ENCODE data around the gene PRKAA2. TPM values are rescaled to one million over a fixed set of nuclear protein-coding genes. Genes with fewer than 3 reads are reported as not detected.

PRKAA2 gene
- total RNA-seq, 1 experiment from 2014 or later = 0.05 TPM

DNA sequence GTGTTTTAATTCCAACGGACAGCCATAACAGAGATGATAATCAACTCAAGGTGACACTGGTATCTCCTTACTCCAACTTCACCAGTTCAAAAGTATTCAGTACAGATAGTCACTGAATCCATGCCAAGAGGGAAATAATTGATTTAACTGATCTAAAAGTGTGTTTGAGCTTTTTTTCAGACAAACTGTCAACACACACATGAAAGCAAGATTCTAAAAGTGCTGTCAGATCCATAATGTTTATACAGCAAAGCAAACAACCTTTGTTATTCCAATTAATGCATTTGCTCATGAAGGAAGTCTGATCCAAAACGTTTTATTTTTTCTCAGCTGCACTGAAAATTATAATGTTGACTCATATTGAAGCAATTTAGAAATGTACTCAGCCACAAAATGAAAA lies 5.9 kb upstream of the PRKAA2 start:
- peaks cover 2% of the 10 kb centered on the region; the same call in 1 of the 2 replicates for H3K4me1 ChIP-seq (replicated peaks)
- H3K4me3 ChIP-seq = no peak overlapping the region
- H3K27me3 ChIP-seq (replicated peaks) = peaks cover 10% of the 10 kb centered on the region
- no peaks in the 10 kb centered on the region for H3K36me3 ChIP-seq
- H3K27ac ChIP-seq = no peak overlapping the region
- no peaks in the 10 kb centered on the region for H3K9me3 ChIP-seq (replicated peaks)
- DNase-seq (ENCODE audit: low read depth in 1 of 2, low spot score in 2 of 2) = no peak

DNA sequence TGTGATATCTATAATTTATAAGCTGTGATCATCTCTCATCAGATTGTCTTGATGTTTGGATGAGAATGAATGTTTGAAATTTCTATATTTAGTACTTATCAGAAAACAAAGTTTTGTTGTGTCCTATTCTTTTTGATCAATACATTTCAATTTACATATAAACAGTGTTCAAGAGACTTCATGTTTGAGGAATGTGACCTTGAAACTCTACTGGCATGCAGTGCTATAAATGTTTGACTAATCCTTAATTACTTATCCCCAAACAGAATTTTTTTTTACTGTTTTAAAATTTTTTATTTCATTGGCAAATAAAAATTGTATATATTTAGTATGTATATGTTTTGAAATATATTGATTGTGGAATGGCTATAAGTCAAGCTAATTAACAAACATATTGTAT lies 1.5 kb upstream of the PRKAA2 start:
- H3K4me3 ChIP-seq = no peak overlapping the region

DNA sequence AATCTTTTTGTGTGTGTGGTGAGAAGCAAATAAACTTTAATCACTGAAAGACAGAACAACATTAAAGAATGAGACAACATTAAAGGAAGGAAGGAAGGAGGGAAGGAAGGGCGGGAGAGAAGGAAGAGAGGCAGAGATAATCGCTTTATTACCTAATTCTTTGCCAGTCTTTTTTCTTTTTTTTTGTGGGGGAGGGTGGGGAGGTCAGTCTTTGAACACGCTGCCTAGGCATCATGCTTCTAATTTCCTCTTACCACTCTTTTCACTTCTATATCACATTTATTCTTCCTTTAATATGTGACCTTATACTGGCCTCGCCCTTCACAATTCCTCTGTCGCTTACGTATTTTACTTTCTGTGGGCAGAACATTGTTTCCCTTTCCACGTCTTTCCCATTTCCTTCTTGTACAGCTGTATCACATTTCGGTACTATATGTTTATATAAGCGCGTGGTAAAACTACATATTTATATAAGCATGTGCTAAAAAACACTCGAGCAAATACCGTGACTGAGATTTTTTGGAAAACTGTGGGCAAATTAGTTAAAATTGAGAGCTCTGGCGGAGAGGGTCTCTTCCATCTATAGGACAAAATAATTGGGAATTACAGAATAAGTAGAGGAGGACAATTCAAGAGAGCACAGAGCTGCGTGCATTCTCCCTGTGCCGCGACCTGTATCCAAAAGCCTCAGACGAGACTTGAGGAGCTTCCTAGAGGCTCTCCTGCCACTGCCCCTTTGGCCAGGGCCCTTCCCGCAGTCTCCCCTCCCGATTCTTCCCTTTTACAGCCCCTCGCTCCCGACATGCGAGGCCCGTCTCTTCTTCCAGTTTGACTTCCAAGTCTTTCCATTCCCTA lies 823 bp upstream of the PRKAA2 start:
- peaks cover 16% of the 10 kb centered on the region for H3K4me1 ChIP-seq (replicated peaks)
- peaks cover 38% of the 10 kb centered on the region for H3K27me3 ChIP-seq (replicated peaks)
- peak overlapping the region; percentile 42 for H3K4me3 ChIP-seq
- DNase-seq (ENCODE audit: low read depth in 1 of 2, low spot score in 2 of 2) = peak in 1 of 2 experiments; percentile 14
- H3K9me3 ChIP-seq (replicated peaks) = no peaks in the 10 kb centered on the region
- no peak overlapping the region for H3K27ac ChIP-seq
- no peaks in the 10 kb centered on the region for H3K36me3 ChIP-seq

More for the DNA sequence above, 1.5 kb upstream of the PRKAA2 start:
- Histone ChIP-seq H3K27ac (no peak overlapping the region), H3K4me1 (replicated peaks) (peaks cover 16% of the 10 kb centered on the region), H3K36me3 (no peaks in the 10 kb centered on the region), H3K27me3 (replicated peaks) (peaks cover 38% of the 10 kb centered on the region), H3K9me3 (replicated peaks) (no peaks in the 10 kb centered on the region)
- no peak for DNase-seq (ENCODE audit: low read depth in 1 of 2, low spot score in 2 of 2)

DNA sequence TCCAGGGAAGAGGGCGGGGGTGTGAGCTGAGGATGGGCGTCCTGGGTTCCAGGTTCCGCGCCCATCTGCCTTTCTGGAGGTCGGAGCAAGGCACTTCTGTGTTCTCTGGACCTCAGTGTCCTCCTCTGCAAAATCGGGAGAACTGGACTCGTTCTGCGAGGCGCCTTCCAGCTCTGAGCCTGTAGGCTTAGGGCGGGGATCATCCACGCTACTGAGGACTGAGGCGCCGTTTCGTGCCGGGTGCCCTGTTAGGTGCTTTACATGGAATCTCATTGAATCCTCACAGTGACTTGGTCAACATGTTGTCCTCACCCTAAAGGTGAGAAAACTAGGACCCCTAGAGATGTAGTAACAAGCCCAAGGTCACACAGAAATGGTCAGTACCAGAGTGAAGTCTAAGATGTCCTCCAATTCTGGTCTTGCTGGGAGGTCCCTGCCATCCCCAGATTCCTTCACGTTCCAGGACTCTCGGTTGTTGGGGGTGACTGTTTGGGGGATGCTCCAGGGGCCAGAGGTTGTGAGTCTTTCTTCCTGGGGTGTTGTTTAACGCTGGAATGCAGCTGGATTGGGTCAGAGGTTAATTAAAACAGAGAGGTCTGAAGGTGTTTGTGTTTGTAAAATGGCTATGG lies 677 bp downstream of the PRKAA2 start:
- H3K4me1 ChIP-seq (replicated peaks) = peaks cover 16% of the 10 kb centered on the region
- H3K9me3 ChIP-seq (replicated peaks) = no peaks in the 10 kb centered on the region
- no peaks in the 10 kb centered on the region for H3K36me3 ChIP-seq
- DNase-seq (ENCODE audit: low read depth in 1 of 2, low spot score in 2 of 2) = no peak
- H3K27me3 ChIP-seq (replicated peaks) = peaks cover 38% of the 10 kb centered on the region
- no peak overlapping the region for H3K27ac ChIP-seq
- peak overlapping the region; percentile 42 for H3K4me3 ChIP-seq

DNA sequence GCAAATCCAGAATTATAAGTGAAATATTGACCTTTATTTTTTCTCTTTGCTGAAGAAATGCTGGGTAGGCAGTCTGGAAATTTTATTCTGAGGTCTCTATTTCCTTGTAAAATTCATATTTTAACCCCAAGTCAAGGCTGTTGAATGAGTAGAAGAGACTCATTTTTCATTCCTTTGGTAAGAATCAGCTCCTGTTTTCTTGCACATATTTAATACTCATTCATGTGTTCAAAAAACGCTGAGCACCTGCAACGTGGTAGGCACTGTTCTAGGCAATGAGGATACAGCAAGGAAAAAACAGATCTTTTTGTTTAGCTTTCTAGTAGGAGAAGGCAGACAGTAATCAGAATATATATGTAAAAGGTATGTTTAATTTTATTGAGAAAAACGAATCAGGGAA lies 1.5 kb downstream of the PRKAA2 start:
- Histone ChIP-seq H3K4me1 (replicated peaks) (peaks cover 16% of the 10 kb centered on the region), H3K27ac (no peak overlapping the region), H3K9me3 (replicated peaks) (no peaks in the 10 kb centered on the region), H3K36me3 (no peaks in the 10 kb centered on the region), H3K4me3 (no peak overlapping the region), H3K27me3 (replicated peaks) (peaks cover 38% of the 10 kb centered on the region)
- no peak for DNase-seq (ENCODE audit: low read depth in 1 of 2, low spot score in 2 of 2)

DNA sequence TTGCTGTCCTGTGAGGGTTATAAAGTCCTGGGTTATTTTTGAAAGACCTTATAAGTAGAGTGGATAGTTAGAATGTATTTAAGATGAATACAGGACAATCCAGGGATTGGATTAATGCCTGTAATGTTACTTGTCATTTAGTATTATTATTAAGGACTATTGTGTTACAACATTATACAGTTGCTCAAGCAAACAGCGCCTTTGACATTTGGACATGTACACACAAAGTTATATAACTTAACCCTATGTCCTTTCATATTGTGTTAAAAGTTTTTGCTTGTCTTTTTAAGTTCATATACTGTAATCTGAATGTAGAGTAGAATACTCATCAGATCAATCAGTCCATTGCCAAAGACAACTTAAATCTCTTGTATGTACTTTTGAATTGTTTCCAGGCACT lies 2.0 kb downstream of the PRKAA2 start:
- DNase-seq (ENCODE audit: low read depth in 1 of 2, low spot score in 2 of 2) = no peak
- Histone ChIP-seq H3K9me3 (replicated peaks) (no peaks in the 10 kb centered on the region), H3K27me3 (replicated peaks) (peaks cover 38% of the 10 kb centered on the region), H3K4me1 (replicated peaks) (peaks cover 16% of the 10 kb centered on the region), H3K36me3 (no peaks in the 10 kb centered on the region), H3K27ac (no peak overlapping the region), H3K4me3 (no peak overlapping the region)

DNA sequence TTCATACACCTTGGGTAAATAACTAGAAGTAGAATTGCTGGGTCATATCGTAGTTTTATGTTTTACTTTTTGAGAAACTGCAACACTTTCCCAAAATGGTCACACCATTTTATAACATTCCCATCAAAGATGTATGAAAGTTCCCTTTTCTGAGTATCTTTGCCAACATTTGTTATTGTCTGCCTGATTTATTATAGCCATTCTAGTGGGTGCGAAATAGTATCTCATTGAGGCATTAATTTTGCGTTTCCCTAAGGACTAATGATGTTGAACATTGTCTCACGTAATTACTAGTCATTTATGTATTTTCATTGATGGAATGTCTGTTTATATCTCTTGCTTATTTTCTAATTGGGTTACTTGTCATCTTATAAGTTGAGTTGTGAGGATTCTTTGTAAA lies 3.4 kb downstream of the PRKAA2 start:
- H3K4me3 ChIP-seq = no peak overlapping the region
- no peaks in the 10 kb centered on the region for H3K36me3 ChIP-seq
- peaks cover 34% of the 10 kb centered on the region for H3K27me3 ChIP-seq (replicated peaks)
- no peak overlapping the region for H3K27ac ChIP-seq
- DNase-seq (ENCODE audit: low read depth in 1 of 2, low spot score in 2 of 2) = no peak
- no peaks in the 10 kb centered on the region for H3K9me3 ChIP-seq (replicated peaks)
- H3K4me1 ChIP-seq (replicated peaks) = peaks cover 16% of the 10 kb centered on the region

DNA sequence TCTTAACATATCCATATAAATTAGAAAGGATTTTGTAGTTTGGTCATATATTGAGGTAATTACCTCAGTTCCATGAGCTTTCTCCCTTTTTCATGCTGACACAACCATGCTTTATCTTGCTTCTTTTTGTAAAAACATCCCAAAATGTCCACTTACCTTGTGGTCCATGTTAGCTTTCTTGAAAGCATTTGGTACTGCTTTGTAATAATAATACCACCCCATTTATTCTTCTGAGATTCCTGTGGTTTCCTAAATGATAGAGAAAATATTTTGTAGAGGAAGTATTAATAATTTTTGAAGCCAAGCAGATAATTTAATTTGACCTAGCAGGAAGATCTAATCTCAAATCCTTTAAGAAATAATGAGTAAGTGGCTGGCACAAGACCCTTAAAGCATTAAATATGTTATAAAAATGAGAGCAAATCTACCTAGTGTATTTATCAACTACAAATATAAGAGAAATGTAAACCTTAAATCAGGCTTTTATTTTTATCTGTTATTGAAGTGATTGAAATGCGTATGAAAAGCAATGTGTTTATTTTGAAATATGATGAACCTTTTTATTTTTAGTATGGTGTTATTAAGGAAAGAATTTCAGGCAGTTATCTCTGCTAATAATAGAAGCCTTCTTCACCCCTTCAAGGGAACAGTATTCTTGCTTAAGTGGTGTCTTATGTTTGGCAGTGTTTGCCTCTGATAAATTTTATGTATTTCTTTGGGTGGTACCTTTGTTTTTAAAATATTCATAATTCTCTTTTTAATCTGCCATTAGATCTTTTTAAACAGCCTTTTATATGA lies 9.2 kb downstream of the PRKAA2 start:
- no peak overlapping the region for H3K27ac ChIP-seq
- no peak for DNase-seq (ENCODE audit: low read depth in 1 of 2, low spot score in 2 of 2)
- H3K9me3 ChIP-seq (replicated peaks) = peaks cover 4% of the 10 kb centered on the region; the same call in 1 of the 2 replicates
- no peaks in the 10 kb centered on the region for H3K4me1 ChIP-seq (replicated peaks)
- H3K4me3 ChIP-seq = no peak overlapping the region
- no peaks in the 10 kb centered on the region for H3K36me3 ChIP-seq
- no peaks in the 10 kb centered on the region for H3K27me3 ChIP-seq (replicated peaks)

DNA sequence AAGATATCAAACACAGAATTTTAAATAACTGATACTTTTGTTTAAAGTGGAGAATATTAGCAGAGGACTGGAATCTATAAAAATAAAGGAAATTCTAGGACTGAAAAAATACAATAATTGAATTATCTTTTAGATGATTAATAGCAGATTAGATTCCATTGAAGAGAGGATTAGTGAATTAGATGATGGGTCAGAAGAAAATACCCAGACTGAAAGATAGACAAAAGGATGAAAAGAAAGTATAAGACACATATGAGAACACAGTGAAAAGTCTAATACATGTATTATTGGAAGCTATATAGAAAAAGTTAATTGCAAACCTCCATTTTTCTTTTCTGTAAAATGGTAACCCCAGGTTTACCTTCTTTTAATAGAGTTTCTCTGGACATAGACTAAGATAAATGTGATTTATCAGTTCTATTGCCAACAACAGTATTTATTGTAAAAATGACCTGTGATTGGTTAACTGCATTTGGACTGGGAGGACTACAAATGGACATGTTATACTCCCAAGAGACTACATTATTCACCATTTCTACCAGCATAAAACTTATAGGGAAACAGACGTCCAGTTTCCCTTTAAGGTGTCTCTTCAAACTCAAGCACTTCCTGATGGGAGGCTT lies 11.0 kb downstream of the PRKAA2 start:
- DNase-seq (ENCODE audit: low read depth in 1 of 2, low spot score in 2 of 2) = no peak
- H3K27me3 ChIP-seq (replicated peaks) = no peaks in the 10 kb centered on the region

DNA sequence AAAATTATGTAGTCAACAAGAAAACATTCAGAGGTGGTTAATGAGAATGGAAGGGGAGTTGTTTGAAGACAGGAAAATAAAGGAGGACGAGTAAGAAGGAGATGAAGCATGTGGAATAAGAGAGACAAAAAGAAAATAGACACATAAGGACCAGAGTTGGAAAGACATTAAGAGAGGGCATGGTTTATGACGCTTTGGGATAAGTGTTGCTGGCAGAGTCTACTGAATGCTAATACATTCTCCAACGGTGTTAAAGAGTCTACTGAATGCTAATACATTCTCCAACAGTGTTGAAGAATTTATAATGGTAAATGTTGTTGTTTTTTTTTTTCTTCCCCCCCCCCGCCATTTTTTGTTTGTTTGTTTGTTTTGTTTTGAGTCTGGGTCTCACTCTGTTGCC lies 13.1 kb downstream of the PRKAA2 start:
- H3K27ac ChIP-seq = no peak overlapping the region
- no peaks in the 10 kb centered on the region for H3K27me3 ChIP-seq (replicated peaks)
- no peak for DNase-seq (ENCODE audit: low read depth in 1 of 2, low spot score in 2 of 2)
- H3K9me3 ChIP-seq (replicated peaks) = peaks cover 4% of the 10 kb centered on the region; the same call in 1 of the 2 replicates
- no peaks in the 10 kb centered on the region for H3K36me3 ChIP-seq
- H3K4me3 ChIP-seq = no peak overlapping the region
- no peaks in the 10 kb centered on the region for H3K4me1 ChIP-seq (replicated peaks)

More for the DNA sequence above, 11.0 kb downstream of the PRKAA2 start:
- H3K36me3 ChIP-seq = no peaks in the 10 kb centered on the region
- no peak overlapping the region for H3K4me3 ChIP-seq
- H3K27ac ChIP-seq = no peak overlapping the region
- no peaks in the 10 kb centered on the region for H3K4me1 ChIP-seq (replicated peaks)
- H3K9me3 ChIP-seq (replicated peaks) = peaks cover 4% of the 10 kb centered on the region; the same call in 1 of the 2 replicates

DNA sequence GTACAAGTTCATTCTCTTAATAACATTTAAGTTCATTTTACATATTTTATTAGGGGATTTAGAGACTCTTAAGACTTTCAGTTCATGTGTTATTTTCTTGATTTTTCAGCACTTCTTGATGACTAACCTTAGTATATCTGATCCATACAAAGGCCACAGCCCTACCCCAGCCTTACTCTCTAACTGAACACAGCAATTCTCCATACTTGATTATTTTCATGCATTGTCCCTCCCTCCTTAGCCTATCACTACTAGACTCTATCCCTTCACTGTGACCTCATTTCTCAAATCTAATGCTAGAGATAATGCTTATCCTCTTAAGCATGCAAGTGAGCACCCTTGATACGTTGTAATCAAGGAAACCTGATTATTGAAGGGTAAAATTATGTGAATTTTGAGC lies 15.2 kb downstream of the PRKAA2 start:
- no peaks in the 10 kb centered on the region for H3K36me3 ChIP-seq
- DNase-seq (ENCODE audit: low read depth in 1 of 2, low spot score in 2 of 2) = no peak
- H3K4me1 ChIP-seq (replicated peaks) = no peaks in the 10 kb centered on the region
- H3K27ac ChIP-seq = no peak overlapping the region
- no peaks in the 10 kb centered on the region for H3K27me3 ChIP-seq (replicated peaks)
- H3K4me3 ChIP-seq = no peak overlapping the region
- H3K9me3 ChIP-seq (replicated peaks) = peaks cover 4% of the 10 kb centered on the region; the same call in 1 of the 2 replicates

DNA sequence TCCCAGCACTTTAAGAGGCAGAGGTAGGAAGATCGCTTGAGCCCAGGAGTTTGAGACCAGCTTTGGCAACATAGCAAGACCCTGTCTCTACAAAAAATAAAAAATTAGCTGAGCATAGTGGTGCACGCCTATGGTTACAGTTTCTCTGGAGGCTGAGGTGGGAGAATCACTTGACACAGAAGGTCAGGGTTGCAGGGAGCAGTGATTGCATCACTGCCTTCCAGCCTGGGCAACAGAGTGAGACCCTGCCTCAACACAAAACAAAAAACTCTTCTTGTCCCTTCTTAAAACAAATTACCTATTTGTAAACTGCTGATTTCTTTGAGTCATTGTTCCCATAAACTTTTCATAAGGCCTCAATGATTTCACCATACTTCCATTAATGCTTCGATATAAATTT lies 18.7 kb downstream of the PRKAA2 start:
- DNase-seq (ENCODE audit: low read depth in 1 of 2, low spot score in 2 of 2) = no peak
- Histone ChIP-seq H3K27ac (no peak overlapping the region), H3K9me3 (replicated peaks) (no peaks in the 10 kb centered on the region), H3K27me3 (replicated peaks) (no peaks in the 10 kb centered on the region; the same call in 1 of the 2 replicates), H3K4me3 (no peak overlapping the region), H3K36me3 (no peaks in the 10 kb centered on the region), H3K4me1 (replicated peaks) (no peaks in the 10 kb centered on the region)

DNA sequence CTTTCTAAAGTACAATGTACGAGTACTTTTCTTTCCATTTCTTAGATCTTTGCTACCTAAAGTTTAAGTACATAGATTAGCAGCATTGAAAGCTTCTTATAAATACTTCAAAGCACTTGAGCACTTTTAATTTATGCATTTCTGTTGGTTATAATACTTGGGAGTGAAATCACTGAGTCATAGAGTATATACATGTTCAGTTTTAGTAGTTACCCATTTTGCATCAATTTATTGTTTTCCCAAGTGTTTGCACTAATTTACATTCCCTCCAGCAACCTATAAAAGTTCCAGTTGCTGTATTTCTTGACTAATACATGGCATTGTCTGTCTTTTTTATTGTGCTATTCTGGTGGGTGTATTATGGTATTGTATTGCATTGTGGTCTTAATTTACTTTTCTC lies 20.3 kb downstream of the PRKAA2 start:
- Histone ChIP-seq H3K4me3 (no peak overlapping the region), H3K27ac (no peak overlapping the region)
- no peak for DNase-seq (ENCODE audit: low read depth in 1 of 2, low spot score in 2 of 2)

More for the DNA sequence above, 20.3 kb downstream of the PRKAA2 start:
- Histone ChIP-seq H3K4me1 (replicated peaks) (no peaks in the 10 kb centered on the region), H3K36me3 (no peaks in the 10 kb centered on the region), H3K27me3 (replicated peaks) (no peaks in the 10 kb centered on the region; the same call in 1 of the 2 replicates), H3K9me3 (replicated peaks) (no peaks in the 10 kb centered on the region)
